ENCODE measurements around the gene RALGPS1.

GRCh38 chr9:126927419-126927818 lies 12.8 kb downstream of the RALGPS1 start:
- TF ChIP-seq CTCF (IDR thresholded peaks at IDR 0.05), result no peak
- TF ChIP-seq POLR2A (IDR thresholded peaks at IDR 0.05), result no peak
